Astrocyte (in vitro differentiated cells and primary cell): ENCODE measurements around the gene SELENOS. TPM values are rescaled to one million over a fixed set of nuclear protein-coding genes. Genes with fewer than 3 reads are reported as not detected.

ENCODE experiments used
- DNase-seq: peaks from one replicate; pipeline ENCODE4 v3.0.0-alpha.2; 2010; ENCODE audit warnings: low read depth
- FAIRE-seq: peaks from 2 replicates; lab custom pipeline; 2011; peaks lifted over from hg19 to GRCh38; lab: Jason Lieb, UNC
- H2AFZ ChIP-seq: 2 replicates; pipeline ENCODE4 v1.6.0; 2012; ENCODE audit warnings: low read depth, low read length, inconsistent platforms
- H3K27ac ChIP-seq: 2 replicates; pipeline ENCODE4 v1.5.1; 2011; ENCODE audit warnings: low read depth, low read length, inconsistent platforms
- H3K27me3 ChIP-seq: 2 replicates; pipeline ENCODE4 v1.6.0; 2011; ENCODE audit warnings: low read length, inconsistent platforms; ENCODE audit not compliant: insufficient read depth
- H3K36me3 ChIP-seq: 2 replicates; pipeline ENCODE4 v1.5.1; 2011; ENCODE audit warnings: low read length, inconsistent platforms; ENCODE audit not compliant: insufficient read depth
- H3K4me1 ChIP-seq: 2 replicates; pipeline ENCODE4 v1.5.1; 2011; ENCODE audit warnings: low read length, inconsistent platforms; ENCODE audit not compliant: insufficient read depth
- H3K4me2 ChIP-seq: 2 replicates; pipeline ENCODE4 v1.6.0; 2012; ENCODE audit warnings: low read length, inconsistent platforms
- H3K4me3 ChIP-seq: 2 replicates; pipeline ENCODE4 v1.5.1; 2011; ENCODE audit warnings: low read depth, mild to moderate bottlenecking, low read length, inconsistent platforms; ENCODE audit not compliant: insufficient read depth
- H3K79me2 ChIP-seq: 2 replicates; pipeline ENCODE4 v1.6.0; 2012; ENCODE audit warnings: mild to moderate bottlenecking, low read length, inconsistent platforms; ENCODE audit not compliant: insufficient read depth
- H3K9ac ChIP-seq: 2 replicates; pipeline ENCODE4 v1.6.0; 2012; ENCODE audit warnings: mild to moderate bottlenecking, low read length, inconsistent platforms
- H3K9me3 ChIP-seq: 2 replicates; pipeline ENCODE4 v1.5.1; 2012; ENCODE audit warnings: low read depth, mild to moderate bottlenecking, low read length, inconsistent platforms; ENCODE audit not compliant: insufficient read depth
- H4K20me1 ChIP-seq: 2 replicates; pipeline ENCODE4 v1.6.0; 2012; ENCODE audit warnings: low read length, inconsistent platforms; ENCODE audit not compliant: insufficient read depth
- H3K27ac Mint-ChIP-seq: one replicate; pipeline ENCODE4 v1.8.0; 2021; ENCODE audit warnings: mild to moderate bottlenecking, mixed read lengths; ENCODE audit not compliant: unreplicated experiment
- H3K27me3 Mint-ChIP-seq: one replicate; pipeline ENCODE4 v1.8.0; 2021; ENCODE audit warnings: low read depth, mixed read lengths; ENCODE audit not compliant: unreplicated experiment
- H3K36me3 Mint-ChIP-seq: one replicate; pipeline ENCODE4 v1.8.0; 2021; ENCODE audit warnings: low read depth, mixed read lengths; ENCODE audit not compliant: unreplicated experiment
- H3K4me1 Mint-ChIP-seq: one replicate; pipeline ENCODE4 v1.8.0; 2021; ENCODE audit warnings: low read depth, mixed read lengths; ENCODE audit not compliant: unreplicated experiment
- H3K4me3 Mint-ChIP-seq: one replicate; pipeline ENCODE4 v1.8.0; 2021; ENCODE audit warnings: mild to moderate bottlenecking, moderate library complexity, mixed read lengths; ENCODE audit not compliant: unreplicated experiment
- H3K9me3 Mint-ChIP-seq: one replicate; pipeline ENCODE4 v1.8.0; 2021; ENCODE audit warnings: mild to moderate bottlenecking, mixed read lengths; ENCODE audit not compliant: unreplicated experiment
- EZH2 ChIP-seq: IDR thresholded peaks from 2 replicates; pipeline ENCODE4 v1.6.1; 2012; ENCODE audit warnings: mild to moderate bottlenecking, low read length, inconsistent platforms; ENCODE audit not compliant: insufficient read depth
- total RNA-seq: library from RNA; stranded (reverse); gene quantifications from 2 replicates; pipeline ENCODE4 v1.2.1, GENCODE V29; 2021
- TF ChIP-seq, protein P1 (sequence below): IDR thresholded peaks from 2 replicates; pipeline ENCODE4 v1.5.1; 2011; ENCODE audit warnings: low read depth, mild to moderate bottlenecking, inconsistent platforms, low read length, moderate library complexity; ENCODE audit not compliant: insufficient read depth

Gene SELENOS
- total RNA-seq, 1 donor from 2014 or later = 71.2 TPM

DNA sequence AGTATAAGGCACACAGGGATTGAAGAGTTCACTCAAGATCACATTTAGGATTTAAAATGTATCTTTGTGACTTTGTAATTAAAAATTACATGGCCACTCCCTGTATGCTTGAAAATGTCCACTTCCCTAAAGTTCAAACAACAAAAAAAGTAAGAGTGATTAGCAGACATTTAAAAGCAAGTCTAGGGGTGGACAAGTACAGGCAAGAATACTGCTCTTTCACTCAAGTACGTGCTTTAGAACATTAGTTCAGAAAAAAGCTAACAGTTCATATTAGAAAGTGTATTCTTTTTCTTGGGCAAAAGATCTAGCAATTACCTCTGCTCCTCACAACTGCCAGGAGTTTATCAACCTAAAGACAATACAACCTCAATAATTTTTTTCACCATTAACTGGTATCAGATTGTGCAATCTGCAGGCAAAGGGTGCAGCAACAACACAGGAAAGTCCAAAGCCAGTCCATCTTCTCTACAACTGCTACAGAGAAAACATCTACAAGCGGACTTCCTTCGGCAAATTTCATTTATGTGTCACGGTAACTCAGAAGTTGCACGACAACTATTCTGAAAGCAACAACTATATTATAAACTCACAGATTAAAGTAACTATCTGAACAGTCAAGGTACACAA, 43.5 kb downstream of the SELENOS start:
- H3K4me1 Mint-ChIP-seq = peaks cover 3% of the 10 kb centered on the region
- Histone ChIP-seq H3K27ac (no peak overlapping the region), H3K4me1 (no peaks in the 10 kb centered on the region), H4K20me1 (peaks cover 87% of the 10 kb centered on the region), H3K9me3 (no peaks in the 10 kb centered on the region), H3K9ac (no peak overlapping the region), H2AFZ (no peak overlapping the region), H3K79me2 (peaks cover 99% of the 10 kb centered on the region), H3K27me3 (no peaks in the 10 kb centered on the region), H3K4me3 (no peak overlapping the region), H3K36me3 (peaks cover 18% of the 10 kb centered on the region), H3K4me2 (no peak overlapping the region)
- no peak for TF ChIP-seq EZH2
- TF ChIP-seq, protein P1, sequence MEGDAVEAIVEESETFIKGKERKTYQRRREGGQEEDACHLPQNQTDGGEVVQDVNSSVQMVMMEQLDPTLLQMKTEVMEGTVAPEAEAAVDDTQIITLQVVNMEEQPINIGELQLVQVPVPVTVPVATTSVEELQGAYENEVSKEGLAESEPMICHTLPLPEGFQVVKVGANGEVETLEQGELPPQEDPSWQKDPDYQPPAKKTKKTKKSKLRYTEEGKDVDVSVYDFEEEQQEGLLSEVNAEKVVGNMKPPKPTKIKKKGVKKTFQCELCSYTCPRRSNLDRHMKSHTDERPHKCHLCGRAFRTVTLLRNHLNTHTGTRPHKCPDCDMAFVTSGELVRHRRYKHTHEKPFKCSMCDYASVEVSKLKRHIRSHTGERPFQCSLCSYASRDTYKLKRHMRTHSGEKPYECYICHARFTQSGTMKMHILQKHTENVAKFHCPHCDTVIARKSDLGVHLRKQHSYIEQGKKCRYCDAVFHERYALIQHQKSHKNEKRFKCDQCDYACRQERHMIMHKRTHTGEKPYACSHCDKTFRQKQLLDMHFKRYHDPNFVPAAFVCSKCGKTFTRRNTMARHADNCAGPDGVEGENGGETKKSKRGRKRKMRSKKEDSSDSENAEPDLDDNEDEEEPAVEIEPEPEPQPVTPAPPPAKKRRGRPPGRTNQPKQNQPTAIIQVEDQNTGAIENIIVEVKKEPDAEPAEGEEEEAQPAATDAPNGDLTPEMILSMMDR = no peak
- H3K36me3 Mint-ChIP-seq = peaks cover 17% of the 10 kb centered on the region
- no peak overlapping the region for H3K4me3 Mint-ChIP-seq
- FAIRE-seq (no peak), DNase-seq (no peak)
- no peaks in the 10 kb centered on the region for H3K9me3 Mint-ChIP-seq
- H3K27me3 Mint-ChIP-seq = no peaks in the 10 kb centered on the region
- no peak overlapping the region for H3K27ac Mint-ChIP-seq

DNA sequence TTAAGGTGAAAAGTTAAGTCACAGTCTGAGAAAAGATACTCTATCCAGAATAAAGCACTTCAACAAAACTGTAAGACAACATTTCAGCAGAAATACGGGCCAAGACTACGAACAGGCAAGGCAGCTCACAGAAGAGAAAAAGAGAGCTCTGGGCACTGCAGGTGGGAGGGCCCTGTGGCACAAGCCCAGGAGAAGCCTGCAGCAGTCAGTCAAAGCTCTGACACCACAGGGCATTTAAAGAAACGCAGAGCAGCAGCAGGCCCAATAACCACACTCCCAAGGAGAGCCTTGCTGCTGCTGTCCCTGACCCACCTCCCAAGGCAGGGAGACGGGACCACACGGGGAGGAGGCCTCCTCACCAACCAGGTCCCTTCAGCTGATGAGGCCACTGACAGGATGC, 44.6 kb downstream of the SELENOS start:
- Mint-ChIP-seq H3K36me3 (peaks cover 17% of the 10 kb centered on the region), H3K9me3 (no peaks in the 10 kb centered on the region), H3K4me1 (peaks cover 1% of the 10 kb centered on the region), H3K4me3 (no peak overlapping the region), H3K27ac (no peak overlapping the region), H3K27me3 (no peaks in the 10 kb centered on the region)
- DNase-seq = no peak
- FAIRE-seq = no peak
- Histone ChIP-seq H3K9ac (no peak overlapping the region), H3K27ac (no peak overlapping the region), H3K9me3 (no peaks in the 10 kb centered on the region), H2AFZ (no peak overlapping the region), H3K4me2 (no peak overlapping the region), H3K27me3 (no peaks in the 10 kb centered on the region), H3K79me2 (peaks cover 99% of the 10 kb centered on the region), H3K36me3 (peaks cover 18% of the 10 kb centered on the region), H3K4me3 (no peak overlapping the region), H3K4me1 (no peaks in the 10 kb centered on the region), H4K20me1 (peaks cover 89% of the 10 kb centered on the region)
- TF ChIP-seq, protein P1 = no peak
- no peak for TF ChIP-seq EZH2

DNA sequence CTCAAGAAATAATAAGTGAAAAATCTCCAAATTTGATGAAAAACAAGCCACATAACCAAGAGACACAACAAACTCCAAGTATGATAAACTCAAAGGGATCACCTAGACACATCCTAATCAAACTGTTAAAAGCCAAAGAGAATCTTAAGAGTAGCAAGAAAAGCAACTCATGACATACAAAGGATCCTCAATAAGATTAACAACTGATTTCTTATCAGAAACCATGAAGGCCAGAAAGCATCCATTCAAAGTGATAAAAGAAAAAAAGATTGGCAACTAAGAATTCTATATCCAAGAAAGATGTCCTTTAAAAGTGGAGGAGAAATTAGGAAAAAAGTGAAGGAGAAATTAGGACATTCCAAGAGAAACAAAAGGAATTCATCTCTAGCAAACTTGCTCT, 49.0 kb downstream of the SELENOS start:
- Mint-ChIP-seq H3K4me3 (no peak overlapping the region), H3K9me3 (no peaks in the 10 kb centered on the region), H3K4me1 (peaks cover 2% of the 10 kb centered on the region), H3K27me3 (no peaks in the 10 kb centered on the region), H3K36me3 (peaks cover 21% of the 10 kb centered on the region), H3K27ac (no peak overlapping the region)
- Histone ChIP-seq H3K4me2 (no peak overlapping the region), H3K4me1 (peaks cover 6% of the 10 kb centered on the region), H3K9me3 (no peaks in the 10 kb centered on the region), H4K20me1 (peaks cover 92% of the 10 kb centered on the region), H3K27ac (no peak overlapping the region), H3K4me3 (no peak overlapping the region), H2AFZ (no peak overlapping the region), H3K36me3 (peaks cover 13% of the 10 kb centered on the region), H3K79me2 (peaks cover 99% of the 10 kb centered on the region), H3K9ac (no peak overlapping the region), H3K27me3 (no peaks in the 10 kb centered on the region)
- TF ChIP-seq, protein P1 = no peak
- no peak for TF ChIP-seq EZH2
- FAIRE-seq = no peak
- no peak for DNase-seq
